ENCODE measurements around the gene HACD2. TPM values are rescaled to one million over a fixed set of nuclear protein-coding genes. Genes with fewer than 3 reads are reported as not detected.

The HACD2 gene
- total and polyA plus RNA-seq, 9 of the 15 experiments (the other 6 are each of a cell fraction or from before 2014, with no cell fraction given) = 1.3 to 10.5 (median 3.8) TPM

- Histone ChIP-seq H3K9me3 (replicated peaks; ENCODE audit: control insufficient read depth, insufficient read depth, low read depth, low read length) (no peaks in the 10 kb centered on the region), H3K9ac (ENCODE audit: insufficient read depth in 1 of 2, low read depth in 2 of 2, low read length in 2 of 2) (no peak overlapping the region), H3K79me2 (ENCODE audit: control insufficient read depth, insufficient read depth, low read length) (no peaks in the 10 kb centered on the region), H3K4me1 (replicated peaks in 1 of 2; ENCODE audit: control insufficient read depth in 2 of 2, insufficient read depth in 2 of 2, low read length in 2 of 2) (no peaks in the 10 kb centered on the region), H3K27ac (ENCODE audit: extremely low read depth, low read depth, low read length) (no peak overlapping the region), H3K4me2 (ENCODE audit: insufficient read depth, low read length) (no peak overlapping the region), H3K36me3 (ENCODE audit: control insufficient read depth, insufficient read depth, low read length) (no peaks in the 10 kb centered on the region), H4K20me1 (replicated peaks; ENCODE audit: control insufficient read depth, insufficient read depth, low read length) (no peaks in the 10 kb centered on the region), H2AFZ (ENCODE audit: low read depth, low read length) (no peak overlapping the region), H3K27me3 (ENCODE audit: control insufficient read depth in 2 of 2, insufficient read depth in 2 of 2, low read length in 2 of 2) (peaks cover 10 to 57% of the 10 kb centered on the region in 2 experiments; a peak in 4 of 5 replicates), H3K9me1 (ENCODE audit: control insufficient read depth, insufficient read depth, low read length) (no peaks in the 10 kb centered on the region), H3K4me3 (no peak overlapping the region)
- ATAC-seq (no peak), FAIRE-seq (no peak), DNase-seq (ENCODE audit: extremely low read depth in 1 of 4, low spot score in 3 of 4) (no peak)
- 5% methylated on average over 15 of the region's 15 CpGs for WGBS (ENCODE audit: insufficient coverage, low coverage, missing lambda C conversion rate)
- TF ChIP-seq ATF3 (IDR thresholded peaks at IDR 0.05) = peak; percentile 23; the same call in 1 of the 2 replicates
- TF ChIP-seq ATF3 (CRISPR knock-in tag; conservative IDR thresholded peaks at IDR 0.05) = no peak
- TF ChIP-seq CAMTA2 (CRISPR knock-in tag; conservative IDR thresholded peaks at IDR 0.05) = no peak
- TF ChIP-seq NEUROD1 (IDR thresholded peaks at IDR 0.05; ENCODE audit: borderline replicate concordance, low read depth, low read length, partially characterized antibody) = no peak
- TF ChIP-seq ARID3A (IDR thresholded peaks at IDR 0.05; ENCODE audit: borderline replicate concordance, low read depth, low read length) = no peak
- TF ChIP-seq SIX5 (IDR thresholded peaks at IDR 0.05; ENCODE audit: borderline replicate concordance in 1 of 2, insufficient read depth in 1 of 2, low read depth in 1 of 2, low read length in 2 of 2) = no peak
- TF ChIP-seq CEBPG (CRISPR knock-in tag; IDR thresholded peaks at IDR 0.05) = no peak
- TF ChIP-seq CEBPG (tag; conservative IDR thresholded peaks at IDR 0.05 in 1 of 2, IDR thresholded peaks at IDR 0.05 in 1 of 2) = 0 out of 4 replicates have a peak, but pooled peaks of 1 of the 2 experiments have one; percentile 20
- no TSS peak for BruUV-seq (replicated peaks)
- CTCF ChIA-PET (ENCODE audit: low intra/inter-chr PET ratio) = no interaction called here
- in situ Hi-C loops (cut with MboI) (no loop called here), intact Hi-C loops (cut with micrococcal nuclease) (no loop called here)
- POLR2A ChIA-PET = no interaction called here
Observed at GRCh38 chr3:123476967-123477750, 107.7 kb downstream of the HACD2 start.
